ENCODE results near the gene ZNF423.

The ZNF423 gene

GRCh38 chr16:49855822-49856671, at the start of gene ZNF423:
Gene ZNF423, minus strand, starts transcription at chr16:49856112. Its CDS starts 338 bp downstream, at chr16:49855774.
- TF ChIP-seq CTCF (IDR thresholded peaks at IDR 0.05; ENCODE audit: insufficient read depth, low read depth, low read length, missing control alignments) = no peak
- DNase-seq (ENCODE audit: low read depth) = peak; percentile 20
- peak within 1 kb of the TSS; percentile 60 for H3K4me3 ChIP-seq (ENCODE audit: low read depth, low read length)

- no peak for TF ChIP-seq CTCF (IDR thresholded peaks at IDR 0.05; ENCODE audit: insufficient read depth, low read depth, low read length, missing control alignments)
- DNase-seq (ENCODE audit: low read depth) = no peak
These were observed 48.6 kb upstream of the ZNF423 start for GRCh38 chr16:49904348-49905062.

GRCh38 chr16:49902908-49903307, 47.0 kb upstream of the ZNF423 start:
- TF ChIP-seq CTCF (IDR thresholded peaks at IDR 0.05; ENCODE audit: insufficient read depth, low read depth, low read length, missing control alignments) = no peak
- no peak for DNase-seq (ENCODE audit: low read depth)

More at GRCh38 chr16:49904348-49905062, 48.6 kb upstream of the ZNF423 start:
- no peak overlapping the region for H3K4me3 ChIP-seq (ENCODE audit: low read depth, low read length)

GRCh38 chr16:49901711-49902110, 45.8 kb upstream of the ZNF423 start:
- TF ChIP-seq CTCF (IDR thresholded peaks at IDR 0.05; ENCODE audit: insufficient read depth, low read depth, low read length, missing control alignments) = no peak
- DNase-seq (ENCODE audit: low read depth) = no peak

More at GRCh38 chr16:49902908-49903307, 47.0 kb upstream of the ZNF423 start:
- no peak overlapping the region for H3K4me3 ChIP-seq (ENCODE audit: low read depth, low read length)

GRCh38 chr16:49900875-49901274, 45.0 kb upstream of the ZNF423 start:
- H3K4me3 ChIP-seq (ENCODE audit: low read depth, low read length) = no peak overlapping the region
- TF ChIP-seq CTCF (IDR thresholded peaks at IDR 0.05; ENCODE audit: insufficient read depth, low read depth, low read length, missing control alignments) = no peak
- DNase-seq (ENCODE audit: low read depth) = no peak

More at GRCh38 chr16:49901711-49902110, 45.8 kb upstream of the ZNF423 start:
- H3K4me3 ChIP-seq (ENCODE audit: low read depth, low read length) = no peak overlapping the region

- no peak for DNase-seq (ENCODE audit: low read depth)
- TF ChIP-seq CTCF (IDR thresholded peaks at IDR 0.05; ENCODE audit: insufficient read depth, low read depth, low read length, missing control alignments) = no peak
- H3K4me3 ChIP-seq (ENCODE audit: low read depth, low read length) = no peak overlapping the region
These were observed 44.2 kb upstream of the ZNF423 start for GRCh38 chr16:49899991-49900695.
